Limb (tissue), 2 donors: ENCODE results near the gene GPRIN3.
"Not testable (repeated sequence)": the region's sequence is repeated elsewhere in the genome, so short reads cannot be mapped to it uniquely, and the experiment has no call there.

ENCODE experiments used
- DNase-seq, 2 donors: peaks; one replicate each; pipeline ENCODE4 v3.0.0-alpha.2; 2016; ENCODE audit errors: extremely low spot score in 2 of 2

Gene GPRIN3

DNA sequence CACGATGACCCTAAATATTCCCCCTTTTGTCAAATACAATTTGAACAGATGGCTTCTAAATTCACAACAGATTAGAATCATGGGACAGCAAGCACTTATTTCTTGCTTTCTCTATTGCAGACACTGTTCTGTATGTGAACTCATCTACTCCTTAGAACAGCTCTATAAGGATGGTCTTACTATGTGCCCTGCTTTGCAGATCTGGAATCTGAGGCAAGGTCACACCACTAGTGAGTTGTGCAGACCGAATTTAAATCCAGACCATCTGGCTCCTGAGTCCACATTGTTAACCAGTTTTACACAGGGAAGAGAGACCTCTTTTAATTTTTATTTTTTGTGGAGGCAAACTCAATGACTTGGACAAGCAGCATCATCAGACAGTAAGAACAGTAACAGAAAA is 50.2 kb downstream of the GPRIN3 start:
- DNase-seq, result no peak

DNA sequence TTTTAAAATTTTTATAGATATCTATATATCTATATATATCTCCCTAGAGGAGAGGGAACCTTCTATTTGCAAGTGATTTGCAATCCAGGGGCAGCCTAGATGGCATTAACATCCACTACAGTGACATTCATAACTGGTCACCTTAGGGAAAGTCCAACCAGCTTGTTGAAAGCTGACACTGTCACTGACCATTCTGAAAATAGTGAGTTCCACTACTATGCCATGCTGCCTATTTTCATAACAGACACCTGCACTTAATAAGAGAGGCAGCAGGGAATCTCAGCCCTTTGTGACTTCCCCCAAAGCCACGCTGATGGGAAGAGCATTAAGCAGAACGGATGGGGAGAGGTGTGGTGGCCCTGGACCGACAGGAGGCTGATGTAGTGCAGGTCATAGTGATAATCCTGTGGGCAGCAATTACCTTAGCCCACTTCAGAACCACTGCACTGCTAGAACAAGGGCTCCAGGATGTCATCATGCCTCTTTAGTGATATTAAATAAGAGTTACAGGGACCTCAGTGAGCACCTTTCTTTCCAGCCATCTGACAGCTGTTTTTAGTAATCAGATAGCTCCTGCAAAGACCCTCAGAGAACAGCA is 51.3 kb downstream of the GPRIN3 start:
- no peak for DNase-seq

- no peak for DNase-seq
These were observed 52.8 kb downstream of the GPRIN3 start for GRCh38 chr4:89254847-89255246.

- DNase-seq, result not testable (repeated sequence)
These were observed 53.3 kb downstream of the GPRIN3 start for GRCh38 chr4:89254347-89254746.

DNA sequence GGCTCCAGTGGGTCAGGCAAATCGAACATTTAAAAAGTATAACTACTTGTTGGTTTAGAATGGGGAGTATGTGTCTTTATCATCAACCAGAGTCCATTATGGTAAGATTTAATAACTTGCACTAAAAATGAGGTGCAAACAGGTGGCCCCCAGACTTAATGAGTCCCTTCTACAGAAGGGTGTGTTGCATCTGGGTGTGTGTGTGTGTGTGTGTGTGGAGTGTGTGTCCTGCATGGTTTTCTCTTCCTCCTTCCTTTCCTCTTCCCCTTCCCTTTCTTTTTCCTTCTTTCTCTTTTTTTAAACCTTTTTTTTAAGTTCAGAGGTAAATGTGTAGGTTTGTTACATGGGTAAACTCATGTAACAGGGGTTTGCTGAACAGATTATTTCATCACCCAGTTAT is 53.7 kb downstream of the GPRIN3 start:
- no peak for DNase-seq

DNA sequence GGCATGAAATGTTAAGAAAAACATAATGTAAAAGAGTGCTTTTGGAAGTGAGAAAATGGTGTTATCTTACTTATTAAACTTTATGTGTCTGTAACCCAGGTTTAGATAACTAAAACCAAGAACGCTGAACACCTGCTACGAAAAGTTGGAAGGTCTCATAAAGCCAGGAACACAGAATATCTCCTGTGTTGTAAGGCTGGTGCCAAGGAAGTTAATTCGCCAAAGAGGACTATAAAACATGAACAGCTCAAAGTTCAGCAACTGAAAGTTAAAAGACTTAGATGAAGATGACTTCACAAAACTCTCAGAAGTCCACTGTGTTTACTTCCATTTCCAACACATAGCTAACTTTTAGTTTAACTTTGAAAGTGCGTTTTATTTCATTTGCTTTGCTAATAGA is 54.3 kb downstream of the GPRIN3 start:
- no peak for DNase-seq

DNA sequence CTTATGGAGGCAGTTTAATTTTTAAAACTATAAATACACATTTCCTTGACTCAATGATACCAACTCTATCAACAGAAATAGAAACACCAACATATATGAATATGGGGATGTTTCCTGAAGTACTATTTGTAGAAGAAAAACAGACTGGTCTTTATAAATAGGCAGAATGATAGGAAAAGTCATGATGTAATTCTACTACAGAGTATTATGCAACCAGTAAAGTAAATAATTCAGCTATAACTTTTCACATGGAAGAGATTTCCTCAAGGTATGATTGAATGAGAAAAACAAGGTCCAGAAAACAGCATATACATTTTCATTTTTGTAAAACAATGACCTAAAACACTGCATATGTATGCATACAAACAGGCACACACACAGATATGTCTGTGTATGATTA is 56.2 kb downstream of the GPRIN3 start:
- no peak for DNase-seq

DNA sequence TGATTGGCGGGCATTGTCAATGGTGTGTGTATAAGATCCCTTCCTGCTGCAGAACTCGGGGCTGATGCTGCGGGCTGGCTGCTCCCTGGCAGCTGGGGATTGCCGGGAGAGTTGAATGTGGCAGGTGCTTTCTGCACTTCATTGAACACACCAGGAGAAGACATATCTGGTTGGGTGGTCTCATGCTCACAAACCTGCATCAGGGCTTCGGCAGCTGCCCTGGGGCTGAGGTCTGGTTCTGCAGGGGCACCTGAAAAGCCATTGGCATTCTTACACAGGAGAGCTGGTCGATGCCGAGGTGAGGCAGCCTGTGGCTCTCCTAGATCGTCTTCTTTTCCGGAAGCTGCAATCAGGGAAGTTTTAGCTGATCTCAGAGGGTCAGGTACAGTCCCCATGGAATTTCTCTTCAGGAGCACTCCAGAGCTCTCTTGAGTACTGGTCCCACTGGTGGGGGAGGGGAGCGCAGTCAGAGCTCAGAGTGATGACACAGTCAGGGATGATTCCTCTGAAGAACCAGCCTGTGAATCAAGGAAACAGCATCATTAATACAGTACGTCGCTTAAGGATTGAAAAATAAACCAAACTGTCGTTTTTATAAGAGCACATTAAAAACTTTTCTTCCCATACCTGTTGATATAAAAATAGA is 57.8 kb downstream of the GPRIN3 start:
- no peak for DNase-seq

DNA sequence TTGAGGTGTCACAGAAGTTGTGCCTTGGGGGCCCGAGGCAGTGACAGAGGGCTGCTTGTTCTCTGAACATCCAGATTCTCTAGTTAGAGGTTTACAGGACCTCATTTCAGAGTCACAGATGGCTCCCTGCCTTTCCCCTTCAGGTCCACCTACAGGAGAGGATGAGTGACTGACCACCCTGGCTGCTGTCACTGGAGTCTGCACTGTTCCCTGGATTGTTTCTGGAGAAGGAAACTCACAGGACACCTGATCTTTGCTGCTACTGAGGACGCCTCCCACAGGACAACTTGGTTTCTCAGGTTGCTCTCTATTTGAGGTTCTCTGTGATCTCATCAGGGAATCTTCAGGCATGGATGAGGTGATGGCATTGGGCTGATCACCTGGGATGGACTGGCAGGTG is 58.3 kb downstream of the GPRIN3 start:
- DNase-seq, result no peak

GRCh38 chr4:89248879-89249281 is 58.7 kb downstream of the GPRIN3 start:
- DNase-seq, result peak in 1 of 2 donors; percentile 46

DNA sequence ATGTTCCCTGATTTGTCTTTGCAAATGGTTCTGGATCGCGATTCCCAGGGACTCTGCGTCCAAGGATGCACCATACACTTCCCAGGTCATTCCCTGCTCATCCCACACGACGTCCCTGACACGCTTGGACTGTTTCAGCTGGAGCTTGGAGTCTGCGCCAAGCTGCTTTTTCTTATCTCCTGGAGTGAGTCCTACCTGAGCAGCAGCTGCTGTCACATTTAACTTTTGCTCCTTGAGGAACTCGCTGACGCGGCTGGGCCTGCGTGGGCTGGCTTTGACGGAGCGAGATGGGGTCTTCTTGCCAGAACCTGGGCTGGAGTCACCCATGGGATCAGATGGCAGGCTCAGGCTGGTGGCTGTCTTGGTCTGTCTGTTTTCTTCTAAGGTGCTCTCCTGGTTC is 59.6 kb downstream of the GPRIN3 start:
- no peak for DNase-seq

DNA sequence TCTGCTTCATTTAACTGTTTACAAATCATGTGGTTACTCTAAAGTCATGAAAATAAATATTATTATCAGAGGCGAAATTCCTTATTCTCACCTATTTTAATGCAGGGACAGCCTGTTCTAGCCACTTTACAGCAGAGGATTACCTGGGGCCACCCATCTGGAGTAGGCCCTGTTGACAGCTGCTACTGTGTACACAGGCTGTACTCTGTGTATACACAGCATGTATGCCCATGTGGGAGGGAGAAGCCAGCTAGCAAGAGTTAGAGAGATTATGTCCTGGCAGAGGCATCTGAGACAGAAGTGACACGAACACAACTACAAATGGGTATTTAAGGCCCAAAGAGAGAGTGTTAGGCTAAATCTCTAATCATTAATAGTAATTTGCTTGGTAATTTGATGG is 62.1 kb downstream of the GPRIN3 start:
- no peak for DNase-seq

- no peak for DNase-seq
These were observed 63.8 kb downstream of the GPRIN3 start for GRCh38 chr4:89243733-89244252.

- DNase-seq, result peak in 1 of 2 donors; percentile 21
These were observed 64.5 kb downstream of the GPRIN3 start for GRCh38 chr4:89242864-89243732.

GRCh38 chr4:89242216-89242615 is 65.4 kb downstream of the GPRIN3 start:
- peak in 1 of 2 donors; percentile 4 for DNase-seq

DNA sequence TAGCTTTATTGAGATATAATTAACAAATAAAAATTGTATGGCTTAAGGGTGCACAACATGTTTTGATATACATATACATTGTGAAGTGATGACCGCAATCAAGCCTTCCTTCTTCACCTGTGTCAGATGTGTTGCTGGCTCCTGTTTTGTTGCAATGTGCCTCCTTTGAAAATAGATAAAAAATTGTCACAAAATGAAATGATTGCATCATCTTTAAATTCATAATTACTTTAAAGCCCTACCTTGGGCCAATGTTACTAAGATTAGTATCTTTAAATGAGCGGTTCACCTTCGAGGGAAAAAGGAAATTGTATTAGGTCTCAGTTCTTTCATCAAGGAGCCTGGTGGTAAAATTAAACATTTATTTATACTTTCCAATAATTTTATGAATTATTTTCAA is 77.3 kb downstream of the GPRIN3 start:
- no peak for DNase-seq

DNA sequence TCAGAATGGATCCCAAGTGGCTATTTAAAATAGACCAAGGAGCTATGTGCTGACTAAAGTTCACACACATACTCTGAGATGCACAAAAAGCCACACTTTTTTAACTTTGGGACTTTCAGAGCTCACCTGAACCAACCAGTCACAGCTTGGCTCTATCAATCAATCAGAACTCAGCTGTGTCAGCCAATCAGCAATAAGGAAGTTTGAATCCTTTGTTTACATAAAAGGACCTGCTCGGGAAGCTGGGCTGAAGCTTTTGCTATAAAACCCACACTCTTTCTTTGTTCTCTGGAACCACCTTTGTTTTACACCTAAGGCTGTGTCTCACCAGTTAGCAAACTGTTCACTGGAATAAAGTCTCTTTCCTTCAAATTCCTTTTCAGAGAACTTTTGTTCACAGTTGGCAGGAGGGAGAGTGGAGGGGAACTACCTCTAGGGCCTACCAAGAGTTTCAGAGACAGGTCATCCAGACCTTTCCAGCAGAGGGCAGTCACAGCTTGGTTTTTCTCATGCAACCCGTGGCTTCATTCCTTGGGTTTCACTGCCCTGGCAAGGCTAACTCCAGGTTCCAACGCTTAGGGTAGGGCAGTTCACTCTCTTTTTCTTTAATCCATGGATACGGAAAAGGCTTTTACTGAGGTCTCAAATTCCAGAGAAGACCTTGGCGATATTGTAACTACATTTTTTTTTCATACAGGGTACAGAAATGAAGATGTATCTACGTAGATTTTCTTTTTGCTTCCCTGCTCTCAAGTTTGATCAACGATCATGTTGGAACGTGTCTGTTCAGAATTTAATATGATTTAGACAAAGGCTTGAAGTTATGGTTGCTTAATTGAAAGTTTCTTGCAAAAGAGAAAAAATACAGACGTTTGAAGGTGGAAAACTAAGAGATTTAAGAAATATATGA is 80.7 kb downstream of the GPRIN3 start:
- peak; percentile 80 to 82 for DNase-seq

- DNase-seq, result no peak
These were observed 85.4 kb downstream of the GPRIN3 start for GRCh38 chr4:89222170-89222569.

- DNase-seq, result no peak
These were observed 86.3 kb downstream of the GPRIN3 start for GRCh38 chr4:89221167-89221867.

DNA sequence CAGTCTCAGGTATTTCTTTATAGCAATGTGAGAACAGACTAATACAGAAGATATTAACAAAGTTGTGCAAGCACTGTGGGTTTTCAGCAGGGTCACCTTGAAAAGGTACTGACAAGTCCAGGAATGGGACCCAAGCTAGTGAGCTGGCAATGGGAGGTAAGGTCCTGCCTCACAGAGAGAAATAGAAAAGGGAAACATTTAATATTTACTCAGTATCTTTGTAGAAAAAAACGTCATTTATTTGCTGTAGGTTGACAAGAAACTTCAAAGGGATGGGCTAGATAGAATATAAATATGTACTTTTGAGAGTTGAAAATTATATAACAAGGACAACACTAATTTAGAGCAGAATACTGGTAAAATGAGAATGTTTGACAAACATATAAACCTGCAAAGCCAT is 89.0 kb downstream of the GPRIN3 start:
- no peak for DNase-seq

DNA sequence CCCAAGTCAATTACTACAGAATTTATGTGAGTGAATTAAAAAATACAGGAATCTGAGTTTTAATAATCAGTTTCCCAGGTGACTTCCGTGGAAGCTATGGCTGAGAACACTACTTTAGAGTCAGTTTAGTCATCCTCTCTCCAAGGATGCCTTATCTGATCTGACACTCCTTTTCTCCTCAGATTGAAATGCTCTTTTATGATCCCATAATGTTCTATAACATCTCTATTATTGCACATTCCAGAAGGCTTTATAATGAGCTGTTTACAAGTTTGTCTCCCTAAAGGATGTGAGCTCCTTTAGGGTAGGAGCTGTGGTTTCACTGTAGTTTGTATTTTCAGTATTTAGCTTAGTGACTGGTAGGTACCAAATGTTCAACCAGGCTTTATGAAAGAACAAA is 90.0 kb downstream of the GPRIN3 start:
- no peak for DNase-seq
